Renal cortex interstitium (tissue), 11 donors: Measurements from ENCODE around the gene FAM124A. TPM values are rescaled to one million over a fixed set of nuclear protein-coding genes. Genes with fewer than 3 reads are reported as not detected.
"Not testable (repeated sequence)": the region's sequence is repeated elsewhere in the genome, so short reads cannot be mapped to it uniquely, and the experiment has no call there.

Source experiments
- DNase-seq, 11 donors: peaks; one replicate each; pipeline ENCODE4 v3.0.0-alpha.2; 2013; ENCODE audit warnings: low read depth in 9 of 11, low spot score in 4 of 11; ENCODE audit errors: extremely low read depth in 1 of 11
- polyA plus RNA-seq, 3 donors: library from polyadenylated mRNA; unstranded; fragments of 120-200 nt; gene quantifications; one replicate each; pipeline ENCODE4 v1.2.1, GENCODE V29; 2013; ENCODE audit not compliant: insufficient read length in 3 of 3

The FAM124A gene
- polyA plus RNA-seq, 3 donors: 4.5 to 5.8 (median 5.3) TPM

DNA sequence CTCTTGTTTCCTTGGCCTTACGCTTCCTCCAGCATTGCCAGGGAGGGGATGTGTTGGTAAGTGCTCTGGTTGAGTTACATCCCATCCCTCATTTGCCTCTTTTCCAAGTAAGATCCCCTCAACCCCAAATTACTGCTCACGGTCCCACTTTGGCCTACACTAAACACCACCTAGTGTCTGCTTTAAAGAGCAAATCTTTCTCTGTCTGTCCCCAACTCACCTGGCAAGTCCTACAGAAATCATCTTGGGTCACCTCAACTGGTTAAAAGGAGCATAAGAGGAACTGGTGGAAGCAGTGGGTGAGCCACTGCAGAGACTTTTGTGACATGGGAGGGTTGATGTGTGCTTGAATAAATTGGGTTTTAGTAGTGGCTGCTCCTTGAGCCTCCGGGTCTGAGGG is 62.1 kb downstream of the FAM124A start:
- no peak for DNase-seq

DNA sequence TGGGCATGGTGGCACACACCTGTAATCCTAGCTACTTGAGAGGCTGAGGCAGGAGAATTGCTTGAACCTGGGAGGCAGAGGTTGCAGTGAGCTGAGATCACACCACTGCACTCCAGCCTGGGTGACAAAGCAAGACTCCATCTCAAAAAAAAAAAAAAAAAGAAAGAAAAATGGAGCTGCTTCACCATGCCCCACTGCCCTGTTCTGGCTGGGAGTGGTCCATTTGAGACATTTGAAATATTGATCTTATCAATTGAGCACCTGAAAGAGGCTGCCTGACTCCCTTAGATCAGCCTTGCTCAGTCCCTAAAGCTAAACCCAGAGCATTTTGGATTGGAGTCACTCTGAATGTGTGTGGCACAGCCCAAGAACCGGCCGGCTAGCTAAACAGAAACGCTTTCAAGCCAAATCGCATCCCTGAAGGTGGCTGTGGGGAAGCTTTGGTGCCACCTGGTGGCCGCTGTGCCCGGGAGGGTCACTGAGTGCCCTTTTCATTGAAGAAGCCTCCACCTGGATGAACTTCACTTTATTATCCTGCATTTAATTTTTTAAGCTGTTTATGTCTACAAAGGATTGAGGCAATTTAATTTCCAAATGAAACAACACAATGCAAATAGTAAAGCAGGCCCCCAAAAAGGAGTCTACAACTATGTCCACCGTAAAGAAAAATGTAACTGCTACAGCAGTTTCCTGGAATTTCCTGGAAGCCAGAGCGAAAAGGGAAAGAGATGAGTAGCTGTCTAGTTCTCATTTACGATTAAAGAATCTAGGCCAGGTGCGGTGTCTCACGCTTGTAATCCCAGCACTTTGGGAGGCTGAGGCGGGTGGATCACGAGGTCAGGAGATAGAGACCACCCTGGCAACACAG is 64.2 kb downstream of the FAM124A start:
- peak; percentile 26 to 65 (median 53) for DNase-seq

DNA sequence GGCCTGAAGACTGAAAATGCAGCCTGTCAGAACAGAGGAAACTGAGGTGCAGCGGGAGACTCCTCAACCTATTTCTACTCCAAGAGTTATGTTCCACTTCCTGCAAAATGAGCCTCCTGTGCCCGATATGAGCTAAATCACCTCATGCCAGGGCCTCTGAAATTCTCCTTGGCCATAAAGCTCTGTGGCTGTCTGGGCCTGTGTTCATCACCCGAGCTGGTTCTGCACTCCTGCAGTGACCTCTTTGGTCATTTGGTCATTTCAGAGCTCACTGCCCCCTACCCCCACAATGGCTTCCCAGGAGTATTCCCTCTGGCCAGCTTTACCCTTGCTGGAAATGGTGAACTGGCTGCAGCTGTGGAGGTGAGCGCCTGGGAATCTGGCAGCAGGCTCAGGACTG is 65.6 kb downstream of the FAM124A start:
- no peak for DNase-seq

DNA sequence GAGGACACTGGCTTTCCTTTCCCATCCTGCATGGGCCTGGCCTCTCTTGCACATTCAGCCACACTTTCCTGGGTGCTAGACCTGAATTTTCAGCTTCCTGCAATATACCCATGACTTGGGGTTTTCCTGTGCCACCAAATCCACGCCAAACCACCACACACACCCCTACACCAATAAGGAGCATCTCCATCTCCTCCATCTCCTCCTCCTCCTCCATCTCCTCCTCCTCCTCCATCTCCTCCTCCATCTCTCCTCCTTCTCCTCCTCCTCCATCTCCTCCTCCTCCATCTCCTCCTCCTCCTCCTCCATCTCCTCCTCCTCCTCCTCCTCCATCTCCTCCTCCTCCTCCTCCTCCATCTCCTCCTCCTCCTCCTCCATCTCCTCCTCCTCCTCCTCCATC is 66.1 kb downstream of the FAM124A start:
- not testable (repeated sequence) for DNase-seq

DNA sequence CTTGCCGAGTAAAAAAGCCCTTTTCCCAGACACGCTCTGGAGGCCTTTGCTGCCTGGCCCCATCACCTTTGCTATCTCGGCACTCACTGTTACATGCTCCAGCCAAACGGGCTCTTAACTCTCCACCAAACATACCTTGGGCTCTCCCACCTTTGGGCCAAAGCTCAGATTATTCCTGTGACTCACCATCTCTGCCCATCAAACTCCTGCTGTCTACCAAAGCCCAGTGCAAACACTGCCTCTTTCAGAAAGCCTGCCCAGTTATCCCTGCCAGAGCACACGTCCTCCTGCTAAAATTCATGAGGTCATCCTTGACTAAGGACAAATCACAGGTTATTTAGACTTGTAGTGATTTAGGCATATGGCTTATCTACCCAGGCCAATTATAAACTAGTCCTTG is 69.1 kb downstream of the FAM124A start:
- no peak for DNase-seq

DNA sequence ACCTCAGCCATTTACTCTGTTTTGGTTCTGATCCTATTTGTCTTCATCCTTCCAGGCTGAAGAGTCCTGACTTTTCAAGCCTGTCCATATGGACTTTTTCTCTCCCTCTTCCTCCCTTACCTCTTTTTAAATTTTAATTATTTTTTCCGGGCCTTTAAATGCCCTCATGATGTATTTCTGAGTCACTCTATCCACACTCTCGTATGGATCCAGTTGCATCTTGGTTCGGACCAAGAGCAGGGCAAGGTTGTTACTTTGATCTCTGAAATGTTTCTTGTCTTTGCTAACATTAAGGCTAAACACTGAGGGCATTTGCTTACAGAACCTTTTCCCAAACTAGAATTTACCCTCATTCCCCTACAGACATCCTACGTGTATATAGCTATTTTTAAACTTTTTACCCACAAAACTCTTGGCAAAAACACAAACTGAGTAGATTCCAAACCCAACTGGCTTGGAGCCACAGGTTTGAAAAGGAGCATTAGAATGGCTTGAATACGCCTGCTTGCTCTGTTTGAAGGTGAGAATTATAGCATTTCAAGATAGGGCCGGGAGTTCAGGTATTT is 69.9 kb downstream of the FAM124A start:
- no peak for DNase-seq

DNA sequence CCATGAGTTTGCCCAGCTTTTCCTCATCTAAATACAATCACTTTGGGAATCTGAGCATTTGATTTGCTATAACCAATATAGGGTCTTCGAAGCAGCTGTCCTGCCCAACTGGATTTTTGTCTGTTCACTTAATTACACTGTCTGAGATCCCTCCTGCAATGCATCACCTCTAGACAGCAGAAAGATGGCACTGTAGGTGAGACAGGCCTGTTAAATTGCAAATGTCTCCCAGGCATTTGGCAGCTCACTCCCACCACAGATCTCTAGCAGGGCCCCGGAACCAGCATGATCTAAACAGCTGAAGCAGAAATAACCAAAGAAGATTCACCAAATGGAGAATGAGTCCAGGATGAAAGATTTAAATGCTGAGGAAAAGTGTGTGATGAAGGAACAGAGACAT is 75.4 kb downstream of the FAM124A start:
- no peak for DNase-seq

DNA sequence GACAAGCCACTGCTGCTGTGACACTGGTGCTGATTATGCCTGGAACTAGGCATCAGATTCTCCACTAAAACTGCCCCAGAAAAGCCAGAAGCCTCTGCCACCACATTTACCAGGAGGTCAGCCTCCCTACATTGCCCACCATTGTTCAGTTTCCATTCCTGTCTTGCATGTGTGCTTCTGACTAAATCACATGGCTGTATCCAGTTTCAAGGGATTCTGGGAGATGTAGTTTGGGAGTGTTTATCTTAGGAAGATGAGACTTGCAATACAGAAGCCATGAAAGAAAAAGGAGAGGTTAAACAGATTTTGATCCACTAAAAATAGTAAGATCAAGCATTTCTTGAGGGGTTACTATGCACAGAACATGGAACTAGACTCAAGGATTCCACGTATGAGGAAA is 76.6 kb downstream of the FAM124A start:
- DNase-seq: no peak

DNA sequence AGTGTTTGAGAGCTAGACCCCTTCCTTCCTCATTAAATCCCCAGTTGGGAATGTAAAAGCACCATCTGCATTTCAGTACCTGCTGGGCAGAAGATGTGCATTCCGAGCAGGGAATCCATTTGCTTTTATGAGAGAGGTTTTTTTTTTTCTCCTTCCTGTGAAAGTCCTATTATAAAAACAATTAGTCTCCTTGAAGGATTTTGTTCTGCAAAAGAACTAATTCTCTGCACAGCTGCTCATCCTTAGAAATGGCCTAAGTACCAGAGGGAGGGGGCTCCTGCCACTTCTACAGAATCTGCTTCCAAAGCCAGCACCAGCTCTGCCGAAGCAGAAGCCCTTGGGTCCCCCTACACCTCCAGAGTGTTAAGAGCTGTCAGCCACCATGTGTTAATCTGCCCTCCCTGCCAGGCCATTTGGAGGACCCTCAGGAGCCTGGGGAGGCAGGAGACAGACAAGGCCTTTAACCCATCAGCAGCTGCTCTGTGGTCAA is 80.9 kb downstream of the FAM124A start:
- DNase-seq: no peak

DNA sequence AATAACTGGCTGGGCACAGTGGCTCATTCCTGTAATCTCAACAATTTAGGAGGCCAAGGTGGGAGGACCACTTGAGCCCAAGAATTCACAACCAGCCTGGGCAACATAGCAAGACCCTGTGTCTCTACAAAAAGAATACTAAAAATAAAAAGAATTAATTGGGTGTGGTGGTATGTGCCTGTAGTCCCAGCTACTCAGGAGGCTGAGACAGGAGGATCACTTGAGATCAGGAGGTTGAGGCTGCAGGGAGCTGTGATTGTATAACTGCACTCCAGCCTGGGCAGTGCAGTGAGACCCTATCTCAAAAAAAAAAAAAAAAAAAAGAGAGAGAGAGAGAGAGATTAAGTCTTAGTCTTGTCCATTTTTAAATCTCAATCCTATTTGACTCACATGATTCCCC is 81.7 kb downstream of the FAM124A start:
- DNase-seq: no peak

DNA sequence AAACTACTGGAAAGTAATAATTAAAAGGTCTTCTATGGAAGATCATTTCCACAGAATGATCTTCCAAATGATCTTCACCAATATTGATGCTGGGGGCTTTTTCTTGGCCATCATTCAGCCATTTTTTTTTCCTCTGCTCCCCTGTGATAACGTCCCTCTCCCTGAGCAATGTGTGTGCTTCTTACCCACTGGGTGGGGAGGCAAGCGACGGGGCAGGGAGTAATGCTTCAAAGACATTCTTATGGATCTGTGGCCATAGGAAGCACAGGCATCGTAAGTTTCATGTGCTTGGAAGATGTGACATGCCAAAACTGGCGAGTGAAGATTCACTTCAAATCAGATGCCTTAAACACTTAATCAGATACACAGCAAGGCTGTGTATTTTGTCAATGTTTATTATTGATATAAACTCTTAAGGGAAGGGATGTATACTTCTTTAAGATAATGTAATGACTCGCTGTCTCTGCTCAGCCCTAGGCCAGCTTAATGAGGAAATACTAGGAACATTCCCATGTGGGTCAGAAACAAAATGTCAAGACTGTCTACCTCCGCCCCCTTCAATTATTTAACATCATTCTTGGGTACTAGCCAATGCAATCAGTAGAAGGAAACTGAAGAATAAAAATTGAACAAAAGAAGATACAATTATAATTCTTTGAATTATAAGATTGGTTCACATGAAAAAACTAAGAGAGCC is 83.2 kb downstream of the FAM124A start:
- DNase-seq: no peak

DNA sequence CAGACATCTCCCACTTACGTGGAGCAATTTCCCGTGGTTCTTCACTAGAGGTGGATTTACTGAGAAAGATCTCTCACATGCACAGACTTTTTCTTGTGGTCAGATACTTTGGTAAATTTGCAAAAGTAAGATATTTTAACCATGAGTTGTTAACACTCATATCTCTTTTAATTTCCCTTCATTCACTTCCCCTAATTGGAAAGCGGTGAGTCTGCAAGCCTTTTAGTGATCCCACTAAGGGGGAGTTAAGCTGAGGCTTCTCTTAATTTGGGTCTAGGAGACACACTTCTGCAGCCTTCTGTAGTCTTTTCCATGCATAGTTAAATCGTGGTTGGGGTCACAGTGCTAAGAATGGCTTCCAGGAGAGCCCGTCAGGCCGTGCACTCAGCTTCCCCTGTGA is 86.6 kb downstream of the FAM124A start:
- no peak for DNase-seq

DNA sequence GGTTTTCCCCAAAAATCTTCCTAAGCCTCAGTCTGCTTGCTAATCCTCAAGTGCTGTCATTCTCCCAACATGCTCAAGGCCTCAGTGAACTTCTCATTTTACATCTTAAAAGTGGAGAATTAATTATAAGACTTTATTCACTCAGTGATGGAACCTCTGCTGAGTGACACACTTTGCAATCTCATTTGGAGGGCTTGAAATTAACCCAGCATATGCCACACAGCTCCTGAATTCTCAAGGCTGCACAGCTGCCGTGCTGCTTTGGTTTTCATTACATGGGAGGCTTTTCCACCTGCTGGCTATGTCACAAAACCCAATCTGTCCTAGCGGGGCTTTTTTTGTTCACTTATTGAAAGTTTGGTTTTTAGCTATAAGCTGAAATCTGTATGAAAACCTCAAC is 89.0 kb downstream of the FAM124A start:
- no peak for DNase-seq

DNA sequence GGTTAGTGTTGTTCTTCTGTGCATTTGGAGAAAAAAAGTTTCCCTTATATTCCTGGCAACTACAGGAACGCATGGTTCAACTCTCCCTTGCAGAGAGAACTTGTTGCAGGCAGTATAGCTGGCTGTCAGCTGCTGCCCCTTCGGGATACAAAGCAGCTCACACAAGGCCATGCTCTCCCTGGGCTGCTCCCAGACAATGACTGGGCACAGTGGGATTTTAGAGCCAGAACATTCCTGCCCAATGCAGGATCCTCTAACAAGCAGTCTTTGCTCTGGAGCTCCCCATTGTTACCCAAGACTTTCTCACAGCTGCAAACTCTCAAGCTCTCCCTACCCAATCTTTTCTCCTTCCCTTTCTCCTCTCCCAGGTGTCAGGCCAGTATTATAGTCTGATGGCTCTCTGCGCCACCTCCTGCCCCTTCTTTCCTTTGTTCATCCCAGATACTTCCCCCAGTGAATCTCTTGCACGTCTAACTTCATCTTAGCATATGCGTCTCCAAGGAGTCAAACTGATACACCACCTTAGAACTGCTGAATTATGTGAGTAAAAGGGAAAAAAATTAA is 89.8 kb downstream of the FAM124A start:
- DNase-seq: no peak

DNA sequence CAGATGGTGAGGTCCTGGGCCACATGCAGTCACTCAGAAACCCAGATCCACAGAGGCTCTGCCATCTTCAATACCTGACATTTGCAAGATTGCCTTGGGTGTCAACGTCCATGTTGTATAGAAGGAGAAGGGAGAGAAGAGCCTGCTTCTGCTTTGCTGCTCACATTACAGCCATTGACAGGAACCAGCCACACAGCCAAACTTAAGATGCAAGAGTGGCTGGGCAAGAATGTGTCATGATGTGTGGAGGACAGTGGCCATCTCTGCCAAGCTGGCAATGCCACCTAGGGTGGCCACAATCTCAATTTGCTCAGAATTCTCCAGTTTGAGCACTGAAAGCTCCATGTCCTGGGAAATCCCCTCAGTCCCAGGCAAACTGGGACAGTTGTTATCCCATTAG is 91.4 kb downstream of the FAM124A start:
- no peak for DNase-seq

DNA sequence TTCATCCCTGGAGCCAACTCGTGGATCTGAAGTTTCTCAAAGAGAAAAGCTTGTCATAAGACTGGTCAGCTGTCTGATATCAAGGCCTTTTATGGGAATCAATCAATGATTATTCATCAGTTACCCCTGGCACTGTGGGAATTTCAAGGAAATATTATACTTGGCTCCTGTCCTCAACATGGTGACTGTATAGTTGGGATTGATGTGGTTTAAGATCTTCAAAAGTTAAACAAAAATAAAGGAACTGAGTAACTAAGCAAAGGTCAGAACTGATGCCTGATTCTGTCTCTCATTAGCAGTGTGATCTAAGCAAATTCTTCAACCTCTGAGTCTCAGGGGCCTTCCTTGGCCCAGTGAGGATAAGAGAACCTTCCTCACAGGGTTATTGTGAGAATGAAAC is 95.1 kb downstream of the FAM124A start:
- DNase-seq: no peak

DNA sequence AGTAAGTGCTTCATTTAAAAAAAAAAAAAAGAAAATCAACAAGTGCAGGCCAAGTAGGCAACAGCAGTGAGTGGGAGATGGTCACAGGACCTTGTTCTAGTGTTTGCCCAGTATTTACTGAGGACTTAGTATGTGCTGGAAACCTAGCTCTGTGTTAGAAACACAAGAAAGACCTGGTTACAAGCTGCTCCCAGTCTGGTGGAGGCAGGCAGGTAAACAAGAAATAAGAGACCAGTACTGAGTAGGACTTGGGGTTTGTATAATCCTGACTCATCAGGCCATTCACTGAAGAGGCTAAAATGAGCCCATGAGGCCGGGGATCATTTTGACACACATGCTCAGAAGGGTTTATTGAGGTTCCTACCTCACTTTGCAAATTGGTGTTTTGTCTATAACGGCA is 95.8 kb downstream of the FAM124A start:
- DNase-seq: no peak

DNA sequence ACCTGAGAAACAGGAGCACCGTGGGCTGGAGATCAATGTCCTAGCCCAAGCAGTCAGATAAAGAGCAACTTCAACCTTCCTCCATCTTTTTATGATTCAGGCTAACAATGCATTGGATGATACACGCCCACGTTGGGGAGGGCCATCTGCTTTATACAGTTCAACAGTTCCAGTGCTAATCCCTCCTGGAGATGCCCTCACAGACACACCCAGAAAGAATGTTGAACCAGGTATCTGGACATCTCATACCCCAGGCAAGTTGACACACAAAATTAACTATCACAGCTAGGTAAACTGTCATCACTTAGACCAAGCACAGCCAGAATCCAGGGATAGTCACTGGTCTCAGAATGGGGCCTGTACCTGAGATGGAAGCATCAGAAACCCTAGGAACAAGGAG is 96.7 kb downstream of the FAM124A start:
- no peak for DNase-seq

DNA sequence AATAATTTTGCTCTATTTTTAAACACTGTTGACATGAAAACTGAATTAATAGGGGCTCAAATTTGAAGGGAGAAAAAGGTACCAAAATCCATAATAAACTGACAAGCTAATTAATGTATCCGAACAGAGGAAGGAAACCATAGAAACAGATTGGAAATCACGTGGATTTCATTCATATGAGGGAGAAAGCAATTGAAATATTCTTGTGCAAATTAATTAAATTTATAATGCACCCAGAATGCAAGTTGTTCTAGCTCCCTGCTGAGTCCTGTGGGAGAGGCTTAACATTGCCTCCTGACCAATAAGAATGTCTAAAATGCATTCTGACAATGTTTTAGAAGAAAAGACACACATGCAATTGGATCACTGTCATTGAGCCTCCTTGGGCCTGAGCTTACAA is 99.6 kb downstream of the FAM124A start:
- no peak for DNase-seq

DNA sequence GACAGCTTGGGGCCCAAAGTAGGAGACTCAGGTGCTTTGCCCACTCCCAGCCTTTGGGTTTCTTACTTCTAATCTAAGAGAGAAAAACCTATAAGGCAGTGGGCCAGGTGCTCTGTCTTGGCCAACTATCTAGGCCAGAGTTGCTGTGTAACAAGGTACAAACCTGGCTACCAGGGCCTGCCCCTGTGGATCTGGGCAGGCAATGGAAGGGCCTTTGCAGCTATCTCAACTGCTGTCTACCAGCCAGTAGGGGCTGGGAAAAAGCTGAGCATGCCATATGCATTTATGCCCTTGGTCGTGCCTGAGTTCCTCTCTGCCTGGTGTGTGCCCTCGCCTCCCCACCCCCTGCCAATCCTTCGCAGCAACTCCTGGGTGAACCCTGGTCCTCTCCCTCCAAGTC is 100.6 kb downstream of the FAM124A start:
- DNase-seq: no peak
